ENCODE measurements around the gene LRMDA. TPM values are rescaled to one million over a fixed set of nuclear protein-coding genes. Genes with fewer than 3 reads are reported as not detected.

Gene LRMDA
- total RNA-seq, 2 donors from 2014 or later, result 14.4 to 18.0 TPM

GRCh38 chr10:75905490-75905889, 474.1 kb downstream of the LRMDA start:
- intact Hi-C loops (cut with DNase I), result no loop called here
- DNase-seq (ENCODE audit: low spot score), result no peak

GRCh38 chr10:75910032-75910431, 478.6 kb downstream of the LRMDA start:
- no peak for DNase-seq (ENCODE audit: low spot score)
- intact Hi-C loops (cut with DNase I), result no loop called here

- DNase-seq (ENCODE audit: low spot score), result no peak
- intact Hi-C loops (cut with DNase I), result no loop called here
Measured at GRCh38 chr10:75911426-75911825, 480.0 kb downstream of the LRMDA start.

- no peak for DNase-seq (ENCODE audit: low spot score)
- intact Hi-C loops (cut with DNase I), result no loop called here
Measured at GRCh38 chr10:75916906-75917305, 485.5 kb downstream of the LRMDA start.

- intact Hi-C loops (cut with DNase I), result loop anchor here in 1 of 2 donors (10.0 kb wide), 1 partner anchor 515 kb away; the partner anchor contains the start of gene ZNF503
Measured at GRCh38 chr10:75919913-75920312, 488.5 kb downstream of the LRMDA start.

GRCh38 chr10:75922435-75922834, 491.0 kb downstream of the LRMDA start:
- intact Hi-C loops (cut with DNase I), result loop anchor here in 1 of 2 donors (10.0 kb wide), 1 partner anchor 518 kb away; the partner anchor contains the start of gene ZNF503

More at GRCh38 chr10:75919913-75920312, 488.5 kb downstream of the LRMDA start:
- DNase-seq (ENCODE audit: low spot score), result no peak

GRCh38 chr10:75924309-75924902, 493.0 kb downstream of the LRMDA start:
- intact Hi-C loops (cut with DNase I), result loop anchor here in 1 of 2 donors (10.0 kb wide), 1 partner anchor 520 kb away; the partner anchor contains the start of gene ZNF503
- no peak for DNase-seq (ENCODE audit: low spot score)

More at GRCh38 chr10:75922435-75922834, 491.0 kb downstream of the LRMDA start:
- DNase-seq (ENCODE audit: low spot score), result no peak

- intact Hi-C loops (cut with DNase I), result loop anchor here in 1 of 2 donors (10.0 kb wide), 1 partner anchor 521 kb away; the partner anchor contains the start of gene ZNF503
- no peak for DNase-seq (ENCODE audit: low spot score)
Measured at GRCh38 chr10:75925999-75926398, 494.6 kb downstream of the LRMDA start.

GRCh38 chr10:75926763-75927162, 495.3 kb downstream of the LRMDA start:
- DNase-seq (ENCODE audit: low spot score), result peak; percentile 86
- intact Hi-C loops (cut with DNase I), result loop anchor here in 1 of 2 donors (10.0 kb wide), 1 partner anchor 522 kb away; the partner anchor contains the start of gene ZNF503

- intact Hi-C loops (cut with DNase I), result loop anchor here in 1 of 2 donors (10.0 kb wide), 1 partner anchor 523 kb away; the partner anchor contains the start of gene ZNF503
- no peak for DNase-seq (ENCODE audit: low spot score)
Measured at GRCh38 chr10:75928231-75928630, 496.8 kb downstream of the LRMDA start.

- DNase-seq (ENCODE audit: low spot score), result no peak
- intact Hi-C loops (cut with DNase I), result loop anchor here in 1 of 2 donors (10.0 kb wide), 1 partner anchor 525 kb away; the partner anchor contains the start of gene ZNF503
Measured at GRCh38 chr10:75929630-75930161, 498.3 kb downstream of the LRMDA start.

- no peak for DNase-seq (ENCODE audit: low spot score)
- intact Hi-C loops (cut with DNase I), result no loop called here
Measured at GRCh38 chr10:75932921-75933320, 501.5 kb downstream of the LRMDA start.

GRCh38 chr10:75935240-75935639, 503.8 kb downstream of the LRMDA start:
- no peak for DNase-seq (ENCODE audit: low spot score)
- intact Hi-C loops (cut with DNase I), result no loop called here

- intact Hi-C loops (cut with DNase I), result no loop called here
Measured at GRCh38 chr10:75935650-75936400, 504.4 kb downstream of the LRMDA start.

GRCh38 chr10:75936841-75937240, 505.4 kb downstream of the LRMDA start:
- DNase-seq (ENCODE audit: low spot score), result no peak
- intact Hi-C loops (cut with DNase I), result no loop called here

More at GRCh38 chr10:75935650-75936400, 504.4 kb downstream of the LRMDA start:
- DNase-seq (ENCODE audit: low spot score), result no peak

- no peak for DNase-seq (ENCODE audit: low spot score)
- intact Hi-C loops (cut with DNase I), result no loop called here
Measured at GRCh38 chr10:75937823-75938222, 506.4 kb downstream of the LRMDA start.

GRCh38 chr10:75938380-75939122, 507.1 kb downstream of the LRMDA start:
- intact Hi-C loops (cut with DNase I), result no loop called here
- no peak for DNase-seq (ENCODE audit: low spot score)

GRCh38 chr10:75939541-75939940, 508.1 kb downstream of the LRMDA start:
- intact Hi-C loops (cut with DNase I), result no loop called here

GRCh38 chr10:75940742-75941141, 509.3 kb downstream of the LRMDA start:
- intact Hi-C loops (cut with DNase I), result no loop called here
- DNase-seq (ENCODE audit: low spot score), result no peak

More at GRCh38 chr10:75939541-75939940, 508.1 kb downstream of the LRMDA start:
- DNase-seq (ENCODE audit: low spot score), result no peak

All from posterior vena cava (tissue), 2 donors.